Glomerular visceral epithelial cell (primary cell): Measurements from ENCODE around the gene CAV2.

Experiments used
- DNase-seq: peaks from one replicate; pipeline ENCODE4 v3.0.0-alpha.2; 2016; ENCODE audit errors: extremely low spot score

The CAV2 gene

DNA sequence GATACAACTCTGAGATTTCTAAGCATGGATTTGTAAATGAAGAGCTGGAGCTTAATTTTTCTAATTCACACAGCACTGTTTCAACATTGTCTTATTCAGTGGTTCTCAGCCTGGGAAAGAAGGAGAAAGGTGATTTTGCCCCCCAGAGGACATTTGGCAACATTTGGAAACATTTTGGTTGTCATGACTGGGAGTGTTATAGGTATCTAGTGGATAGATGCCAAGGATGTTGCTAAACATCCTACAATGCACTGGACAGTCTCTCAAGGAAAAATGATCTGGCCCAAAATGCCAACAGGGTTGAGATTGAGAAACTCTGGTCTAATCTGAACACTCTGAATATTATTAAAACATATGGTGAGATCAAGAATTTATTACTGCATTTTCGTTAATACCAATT is 3.8 kb upstream of the CAV2 start:
- no peak for DNase-seq

DNA sequence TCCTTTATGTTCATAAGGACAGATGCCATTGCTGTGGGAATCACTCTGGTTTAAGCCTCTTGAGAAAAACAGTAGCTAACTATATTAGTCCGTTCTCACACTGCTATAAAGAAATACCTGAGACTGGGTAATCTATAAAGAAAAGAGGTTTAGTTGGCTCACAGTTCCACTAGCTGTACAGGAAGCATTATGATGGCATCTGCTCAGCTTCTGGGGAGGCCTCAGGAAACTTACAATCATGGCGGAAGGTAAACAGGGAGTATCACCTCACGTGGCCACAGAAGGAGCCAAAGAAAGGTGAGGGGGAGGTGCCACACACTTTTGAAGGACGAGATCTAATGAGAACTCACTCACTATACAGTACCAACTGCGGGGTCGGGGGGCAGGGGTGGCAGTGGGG is 2.9 kb upstream of the CAV2 start:
- no peak for DNase-seq

GRCh38 chr7:116497708-116498107 is 1.8 kb upstream of the CAV2 start:
- no peak for DNase-seq

GRCh38 chr7:116500078-116500853 is 728 bp downstream of the CAV2 start:
- DNase-seq: peak; percentile 82

- peak; percentile 30 for DNase-seq
Observed at GRCh38 chr7:116501425-116502167, 2.1 kb downstream of the CAV2 start.

DNA sequence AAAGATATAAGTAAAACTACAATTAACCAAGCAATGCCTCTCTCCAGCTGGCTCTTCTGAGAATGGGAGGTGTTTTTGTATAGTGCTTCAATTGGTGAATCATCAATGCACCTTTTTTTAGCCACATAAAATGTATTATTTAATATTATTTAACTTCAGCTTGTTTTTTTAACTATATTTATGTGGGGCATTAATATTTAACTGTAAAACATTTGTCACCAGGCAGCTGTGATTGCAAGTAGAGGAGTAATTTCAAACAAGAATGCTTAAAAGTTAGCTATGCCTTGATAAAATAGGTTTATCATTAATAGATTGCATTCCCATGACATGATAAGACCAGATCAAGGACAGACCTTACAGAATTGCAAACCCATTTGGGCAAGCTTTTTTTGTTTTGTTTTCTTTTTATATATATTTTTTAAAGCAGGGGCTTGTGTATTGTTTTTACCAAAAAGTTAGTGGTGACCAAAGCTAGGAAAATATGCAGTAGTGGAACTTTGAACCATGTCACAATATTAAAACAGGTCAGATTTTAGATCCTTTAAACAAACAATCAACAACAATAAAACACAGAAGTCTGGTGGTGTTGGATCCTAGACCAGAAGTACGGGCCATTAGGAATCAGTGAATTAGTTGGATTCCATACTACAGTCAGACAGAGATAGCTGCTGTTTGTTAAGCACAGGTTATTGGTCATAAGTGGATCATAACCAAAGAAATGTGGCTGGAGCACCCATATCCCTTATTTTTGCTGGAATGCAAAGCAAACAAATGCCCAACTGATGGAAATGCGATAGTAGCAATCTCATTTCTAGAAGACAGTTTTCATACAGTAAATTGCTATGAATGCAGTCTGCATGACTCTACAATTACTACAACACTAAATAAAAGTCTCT is 2.9 kb downstream of the CAV2 start:
- DNase-seq: peak; percentile 72

GRCh38 chr7:116503835-116504234 is 4.3 kb downstream of the CAV2 start:
- no peak for DNase-seq

DNA sequence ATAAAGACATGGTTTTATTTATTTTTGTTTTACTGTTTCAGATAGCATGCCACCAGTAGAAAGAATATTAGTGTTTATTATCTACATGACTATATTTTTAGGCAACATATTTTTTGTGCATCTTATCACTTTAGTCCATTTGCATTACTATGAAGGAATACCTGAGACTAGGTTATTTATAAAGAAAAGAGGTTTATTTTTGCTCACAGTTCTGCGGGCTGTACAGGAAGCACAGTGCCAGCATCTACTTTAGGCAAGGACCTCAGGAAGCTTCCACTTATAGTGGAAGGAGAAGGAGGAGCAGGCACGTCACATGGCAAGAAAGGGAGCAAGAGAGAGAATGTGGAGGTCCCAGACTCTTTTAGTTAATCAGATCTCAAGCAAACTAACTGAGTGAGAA is 5.7 kb downstream of the CAV2 start:
- no peak for DNase-seq

DNA sequence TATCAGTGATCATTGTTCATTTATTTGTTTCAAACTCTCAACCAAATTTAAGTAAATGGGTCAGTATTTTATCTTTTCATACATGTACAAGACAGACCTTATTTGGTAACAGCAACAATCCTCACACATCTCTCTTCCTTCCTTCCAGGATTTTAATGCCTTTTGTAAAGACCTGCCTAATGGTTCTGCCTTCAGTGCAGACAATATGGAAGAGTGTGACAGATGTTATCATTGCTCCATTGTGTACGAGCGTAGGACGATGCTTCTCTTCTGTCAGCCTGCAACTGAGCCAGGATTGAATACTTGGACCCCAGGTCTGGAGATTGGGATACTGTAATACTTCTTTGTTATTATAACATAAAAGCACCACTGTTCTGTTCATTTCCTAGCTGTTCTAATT is 6.3 kb downstream of the CAV2 start:
- no peak for DNase-seq

- no peak for DNase-seq
Observed at GRCh38 chr7:116509982-116510579, 10.5 kb downstream of the CAV2 start.

DNA sequence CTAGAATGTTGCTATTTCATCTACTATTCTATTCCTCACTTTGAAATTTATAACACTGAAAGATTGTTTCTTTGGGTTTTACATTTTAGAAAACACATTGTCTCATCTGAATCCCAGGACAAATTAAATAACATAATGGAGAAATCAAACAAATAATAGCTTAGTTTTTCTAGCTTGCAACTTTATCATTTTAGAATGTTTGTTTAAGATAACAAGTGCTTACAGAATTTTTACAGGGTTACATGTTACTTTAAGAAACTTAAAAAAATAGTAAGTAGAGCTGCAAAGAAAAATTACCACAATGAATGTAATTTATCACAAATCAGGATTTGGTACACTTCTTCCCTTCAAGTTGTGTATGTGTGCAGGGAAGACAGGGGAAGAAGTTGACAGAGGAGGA is 11.3 kb downstream of the CAV2 start:
- DNase-seq: no peak

- DNase-seq: peak; percentile 59
Observed at GRCh38 chr7:116511552-116512519, 12.3 kb downstream of the CAV2 start.

- peak; percentile 64 for DNase-seq
Observed at GRCh38 chr7:116512520-116513188, 13.1 kb downstream of the CAV2 start.

DNA sequence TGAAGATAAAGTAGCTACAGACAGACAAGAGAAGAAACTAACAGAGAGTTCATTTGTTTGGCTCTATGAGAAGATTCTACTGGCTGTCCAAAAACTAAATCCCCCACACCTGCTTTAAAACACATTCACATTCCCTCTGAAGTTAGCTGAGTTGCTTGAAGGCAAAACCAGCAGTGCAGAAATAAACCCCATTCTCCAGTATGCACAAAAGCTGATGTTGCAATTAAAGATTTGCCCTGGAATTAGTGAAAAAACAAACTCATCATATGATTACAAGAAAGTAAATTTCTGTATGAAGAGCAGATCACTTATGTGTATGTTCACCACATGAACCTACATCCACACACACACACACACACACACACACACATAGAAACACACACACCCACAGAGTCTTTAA is 16.0 kb downstream of the CAV2 start:
- DNase-seq: no peak

GRCh38 chr7:116516324-116516723 is 16.8 kb downstream of the CAV2 start:
- no peak for DNase-seq

DNA sequence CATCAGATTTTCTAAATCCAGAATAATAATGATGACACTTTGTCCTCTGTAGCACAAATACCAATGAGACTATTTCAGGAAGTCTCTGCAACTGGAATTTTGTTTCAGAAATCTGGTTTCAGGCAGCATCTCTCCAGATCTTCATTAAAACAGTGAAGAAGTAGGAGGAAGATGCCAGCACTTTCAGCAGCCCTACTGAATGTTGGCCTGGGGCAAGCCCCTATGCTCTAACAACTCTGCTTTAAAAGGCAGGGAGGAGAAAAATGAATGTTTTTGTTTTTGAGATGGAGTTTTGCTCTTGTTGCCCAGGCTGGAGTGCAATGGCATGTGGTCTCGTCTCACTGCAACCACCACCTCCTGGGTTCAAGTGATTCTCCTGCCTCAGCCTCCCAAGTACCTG is 18.1 kb downstream of the CAV2 start:
- DNase-seq: no peak

GRCh38 chr7:116518961-116519360 is 19.4 kb downstream of the CAV2 start:
- no peak for DNase-seq

- DNase-seq: no peak
Observed at GRCh38 chr7:116521046-116521664, 21.6 kb downstream of the CAV2 start.

GRCh38 chr7:116522247-116522646 is 22.7 kb downstream of the CAV2 start:
- DNase-seq: peak; percentile 84

GRCh38 chr7:116524221-116524608 is 24.7 kb downstream of the CAV2 start:
- DNase-seq: no peak
